Measurements from ENCODE around the gene C1QL2. TPM values are rescaled to one million over a fixed set of nuclear protein-coding genes. Genes with fewer than 3 reads are reported as not detected.

Gene C1QL2
- total RNA-seq, 1 donor from 2014 or later, result not detected

DNA sequence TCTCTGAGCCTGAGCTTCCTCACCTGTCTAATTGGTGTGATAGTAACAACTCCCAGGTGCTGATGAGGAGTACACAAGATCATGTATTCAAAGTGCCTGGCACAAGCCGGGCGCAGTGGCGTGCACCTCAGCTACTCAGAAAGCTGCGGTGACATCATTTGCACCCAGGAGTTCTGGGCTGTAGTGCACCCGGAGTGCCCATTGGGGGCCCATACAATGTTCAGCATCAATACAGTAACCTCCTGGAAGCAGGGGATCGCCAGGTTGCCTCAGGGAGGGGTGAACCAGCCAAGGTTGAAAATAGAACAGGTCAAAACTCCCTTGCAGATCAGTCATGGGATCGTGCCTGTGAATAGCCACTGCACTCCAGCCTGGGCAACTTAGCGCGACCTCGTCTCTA lies 11.2 kb upstream of the C1QL2 start:
- TF ChIP-seq CTCF (IDR thresholded peaks at IDR 0.05), result no peak
- Mint-ChIP-seq H3K4me3 (ENCODE audit: unreplicated experiment) (no peak overlapping the region), H3K27me3 (ENCODE audit: unreplicated experiment) (peaks cover 17% of the 10 kb centered on the region), H3K4me1 (ENCODE audit: unreplicated experiment) (no peaks in the 10 kb centered on the region), H3K36me3 (ENCODE audit: unreplicated experiment) (no peaks in the 10 kb centered on the region), H3K9me3 (ENCODE audit: unreplicated experiment) (no peaks in the 10 kb centered on the region), H3K27ac (ENCODE audit: unreplicated experiment) (no peak overlapping the region)
- DNase-seq (ENCODE audit: extremely low spot score, unreplicated experiment), result no peak

GRCh38 chr2:119160361-119160990 lies 1.9 kb upstream of the C1QL2 start:
- H3K27ac Mint-ChIP-seq (ENCODE audit: unreplicated experiment), result no peak overlapping the region
- peaks cover 63% of the 10 kb centered on the region for H3K27me3 Mint-ChIP-seq (ENCODE audit: unreplicated experiment)
- no peaks in the 10 kb centered on the region for H3K36me3 Mint-ChIP-seq (ENCODE audit: unreplicated experiment)
- no peak for DNase-seq (ENCODE audit: extremely low spot score, unreplicated experiment)
- peaks cover 5% of the 10 kb centered on the region for H3K4me1 Mint-ChIP-seq (ENCODE audit: unreplicated experiment)
- TF ChIP-seq CTCF (IDR thresholded peaks at IDR 0.05), result no peak
- no peaks in the 10 kb centered on the region for H3K9me3 Mint-ChIP-seq (ENCODE audit: unreplicated experiment)
- H3K4me3 Mint-ChIP-seq (ENCODE audit: unreplicated experiment), result no peak overlapping the region

- TF ChIP-seq CTCF (IDR thresholded peaks at IDR 0.05), result no peak
- DNase-seq (ENCODE audit: extremely low spot score, unreplicated experiment), result no peak
- H3K4me1 Mint-ChIP-seq (ENCODE audit: unreplicated experiment), result peaks cover 5% of the 10 kb centered on the region
- no peaks in the 10 kb centered on the region for H3K36me3 Mint-ChIP-seq (ENCODE audit: unreplicated experiment)
- H3K4me3 Mint-ChIP-seq (ENCODE audit: unreplicated experiment), result no peak overlapping the region
- H3K27me3 Mint-ChIP-seq (ENCODE audit: unreplicated experiment), result peaks cover 78% of the 10 kb centered on the region
- no peaks in the 10 kb centered on the region for H3K9me3 Mint-ChIP-seq (ENCODE audit: unreplicated experiment)
- H3K27ac Mint-ChIP-seq (ENCODE audit: unreplicated experiment), result no peak overlapping the region
Observed at GRCh38 chr2:119157850-119158511, 570 bp downstream of the C1QL2 start.

GRCh38 chr2:119156891-119157773 lies 1.4 kb downstream of the C1QL2 start:
- Mint-ChIP-seq H3K4me3 (ENCODE audit: unreplicated experiment) (no peak overlapping the region), H3K4me1 (ENCODE audit: unreplicated experiment) (peaks cover 5% of the 10 kb centered on the region), H3K27ac (ENCODE audit: unreplicated experiment) (no peak overlapping the region), H3K36me3 (ENCODE audit: unreplicated experiment) (no peaks in the 10 kb centered on the region), H3K9me3 (ENCODE audit: unreplicated experiment) (no peaks in the 10 kb centered on the region), H3K27me3 (ENCODE audit: unreplicated experiment) (peaks cover 78% of the 10 kb centered on the region)
- TF ChIP-seq CTCF (IDR thresholded peaks at IDR 0.05), result no peak
- no peak for DNase-seq (ENCODE audit: extremely low spot score, unreplicated experiment)

Data from osteocyte (in vitro differentiated cells).